CD14-positive monocyte (primary cell): ENCODE measurements around the gene RAPGEF6. TPM values are rescaled to one million over a fixed set of nuclear protein-coding genes. Genes with fewer than 3 reads are reported as not detected.

Experiments used
- DNase-seq, 3 donors: peaks; one replicate each; pipeline ENCODE4 v3.0.0-alpha.2; 2011 to 2022
- H2AFZ ChIP-seq: 2 replicates; pipeline ENCODE4 v1.6.0; 2012; ENCODE audit warnings: mild to moderate bottlenecking, low read depth, low read length, inconsistent platforms; ENCODE audit not compliant: insufficient read depth, poor library complexity, severe bottlenecking
- H3K27ac ChIP-seq, 2 donors: 1 replicate in 1 of 2; 2 replicates in 1 of 2; pipeline ENCODE4 v1.5.1; 2012 to 2013; ENCODE audit warnings: low read length in 2 of 2, control low read depth in 1 of 2, inconsistent platforms in 1 of 2, low read depth in 1 of 2, mild to moderate bottlenecking in 1 of 2
- H3K27me3 ChIP-seq, 2 donors: one replicate each; pipeline versions ENCODE4 v1.6.0 to v1.6.1; 2011 to 2013; ENCODE audit warnings: low read length in 2 of 2; ENCODE audit not compliant: control insufficient read depth in 2 of 2, insufficient read depth in 2 of 2
- H3K36me3 ChIP-seq, 2 donors: replicated peaks in 1 of 2; 1 replicate in 1 of 2; 2 replicates in 1 of 2; pipeline versions ENCODE4 v1.5.1 to v1.6.1; 2012 to 2013; ENCODE audit warnings: low read length in 2 of 2, control low read depth in 1 of 2, inconsistent platforms in 1 of 2, mild to moderate bottlenecking in 1 of 2; ENCODE audit not compliant: insufficient read depth in 2 of 2, control insufficient read depth in 1 of 2
- H3K4me1 ChIP-seq, 2 donors: 1 replicate in 1 of 2; 2 replicates in 1 of 2; pipeline versions ENCODE4 v1.5.1 to v1.6.1; 2012 to 2013; ENCODE audit warnings: low read length in 2 of 2, control low read depth in 1 of 2, inconsistent platforms in 1 of 2, mild to moderate bottlenecking in 1 of 2, moderate library complexity in 1 of 2; ENCODE audit not compliant: insufficient read depth in 2 of 2, control insufficient read depth in 1 of 2
- H3K4me2 ChIP-seq: replicated peaks from 2 replicates; pipeline ENCODE3; 2012; ENCODE audit warnings: low read length, moderate library complexity, mild to moderate bottlenecking; ENCODE audit not compliant: poor library complexity, severe bottlenecking; ENCODE audit errors: extremely low read depth
- H3K4me3 ChIP-seq, 3 experiments: fragments of 200-600 bp in 1 of 3; sonication (generic) in 1 of 3; replicated peaks in 1 of 3; 1 replicate in 2 of 3; 2 replicates in 1 of 3; pipeline ENCODE4 v1.5.1; 2011 to 2013; ENCODE audit warnings: low read length in 3 of 3, mild to moderate bottlenecking in 3 of 3, control low read depth in 2 of 3, low read depth in 2 of 3, inconsistent platforms in 1 of 3, moderate library complexity in 1 of 3
- H3K79me2 ChIP-seq: 2 replicates; pipeline ENCODE4 v1.6.0; 2012; ENCODE audit warnings: mild to moderate bottlenecking, control low read depth, inconsistent platforms, low read length, moderate library complexity; ENCODE audit not compliant: insufficient read depth
- H3K9ac ChIP-seq: 2 replicates; pipeline ENCODE4 v1.6.0; 2017; ENCODE audit warnings: low read length, mild to moderate bottlenecking; ENCODE audit not compliant: insufficient read depth, poor library complexity, severe bottlenecking
- H3K9me3 ChIP-seq, 2 donors: replicated peaks in 1 of 2; 1 replicate in 1 of 2; 2 replicates in 1 of 2; pipeline versions ENCODE4 v1.5.1 to v1.6.1; 2012 to 2013; ENCODE audit warnings: low read length in 2 of 2, control low read depth in 1 of 2; ENCODE audit not compliant: control insufficient read depth in 1 of 2, insufficient read depth in 1 of 2
- H4K20me1 ChIP-seq: 2 replicates; pipeline ENCODE4 v1.6.0; 2012; ENCODE audit warnings: mild to moderate bottlenecking, low read length, control low read depth, moderate library complexity; ENCODE audit not compliant: insufficient read depth
- H3K27ac Mint-ChIP-seq, 7 donors: one replicate each; pipeline ENCODE4 v1.8.0; 2020; ENCODE audit warnings: mild to moderate bottlenecking in 7 of 7, mixed read lengths in 7 of 7, moderate library complexity in 6 of 7, inconsistent platforms in 2 of 7
- H3K27me3 Mint-ChIP-seq, 3 donors: one replicate each; pipeline ENCODE4 v1.8.0; 2021 to 2022; ENCODE audit warnings: low read depth in 3 of 3, mild to moderate bottlenecking in 3 of 3, mixed read lengths in 3 of 3, moderate library complexity in 3 of 3, inconsistent platforms in 1 of 3
- H3K36me3 Mint-ChIP-seq, 2 donors: one replicate each; pipeline ENCODE4 v1.8.0; 2020; ENCODE audit warnings: mixed read lengths in 2 of 2, inconsistent platforms in 1 of 2, mild to moderate bottlenecking in 1 of 2
- H3K4me1 Mint-ChIP-seq: one replicate; pipeline ENCODE4 v1.8.0; 2020; ENCODE audit warnings: mild to moderate bottlenecking, mixed read lengths
- H3K4me3 Mint-ChIP-seq, 2 donors: one replicate each; pipeline ENCODE4 v1.8.0; 2020; ENCODE audit warnings: mild to moderate bottlenecking in 2 of 2, mixed read lengths in 2 of 2, moderate library complexity in 1 of 2
- H3K9me3 Mint-ChIP-seq, 7 donors: one replicate each; pipeline ENCODE4 v1.8.0; 2020 to 2022; ENCODE audit warnings: mixed read lengths in 7 of 7, mild to moderate bottlenecking in 6 of 7, moderate library complexity in 6 of 7, inconsistent platforms in 2 of 7
- CTCF ChIP-seq: fragments of 200-600 bp; IDR thresholded peaks from one replicate; pipeline ENCODE4 v1.8.0; 2022; ENCODE audit warnings: antibody characterized with exemption, mild to moderate bottlenecking
- WGBS: methylation state at CpG from one replicate; pipeline ENCODE4 v1.1.5; 2013; ENCODE audit warnings: missing lambda C conversion rate; ENCODE audit not compliant: insufficient coverage; 5-methylcytosine and 5-hydroxymethylcytosine counted together
- intact Hi-C, 2 donors: fragments of 100-400 bp; cut with micrococcal nuclease; formaldehyde crosslinking; loops; one replicate each; pipeline versions ENCODE4 v1.15.0 to v1.15.1; 2023
- polyA plus RNA-seq, 3 donors: library from polyadenylated mRNA; depleted of rRNA in 1 of 3; unstranded in 2 of 3; stranded (reverse) in 1 of 3; fragments of 300-500 nt in 2 of 3; fragments of >200 nt in 1 of 3; fragmentation: Illumina TruSeq in 2 of 3; gene quantifications; 1 replicate in 2 of 3; 2 replicates in 1 of 3; pipeline ENCODE4 v1.2.3, GENCODE V29; 2012 to 2021

RAPGEF6 gene
- polyA plus RNA-seq, 3 donors = 2.9 to 4.8 (median 4.8) TPM

GRCh38 chr5:131611064-131611381, 24.0 kb downstream of the RAPGEF6 start:
- intact Hi-C loops = no loop called here
- peak overlapping the region in 2 of 7 donors; percentile 1 to 32 for H3K27ac Mint-ChIP-seq
- H3K9me3 ChIP-seq = peaks cover 0 to 5% of the 10 kb centered on the region in 2 donors
- H3K9ac ChIP-seq = no peak overlapping the region
- peaks cover 19% of the 10 kb centered on the region for H3K4me1 Mint-ChIP-seq
- no peak for DNase-seq
- peaks cover 1 to 11% (median 3%) of the 10 kb centered on the region in 7 donors for H3K9me3 Mint-ChIP-seq
- no peaks in the 10 kb centered on the region for H3K27me3 Mint-ChIP-seq
- no peak overlapping the region for H3K27ac ChIP-seq
- peaks cover 6 to 12% of the 10 kb centered on the region in 2 donors for H3K36me3 Mint-ChIP-seq
- H3K4me2 ChIP-seq = no peak overlapping the region
- no peak overlapping the region for H3K4me3 Mint-ChIP-seq
- WGBS = 100% methylated on average over 1 of the region's 2 CpGs
- H4K20me1 ChIP-seq = peaks cover 92% of the 10 kb centered on the region
- H3K4me3 ChIP-seq = no peak overlapping the region
- no peak overlapping the region for H2AFZ ChIP-seq
- no peak for TF ChIP-seq CTCF
- peaks cover 98% of the 10 kb centered on the region for H3K79me2 ChIP-seq
- no peaks in the 10 kb centered on the region for H3K36me3 ChIP-seq
- H3K27me3 ChIP-seq = no peaks in the 10 kb centered on the region
- H3K4me1 ChIP-seq = peaks cover 2 to 5% of the 10 kb centered on the region in 2 donors

- Histone ChIP-seq H3K27me3 (no peaks in the 10 kb centered on the region), H3K4me3 (no peak overlapping the region), H3K36me3 (no peaks in the 10 kb centered on the region), H3K4me1 (no peaks in the 10 kb centered on the region), H4K20me1 (peaks cover 88% of the 10 kb centered on the region), H3K79me2 (peaks cover 94% of the 10 kb centered on the region), H3K4me2 (no peak overlapping the region), H3K9me3 (peaks cover 0 to 5% of the 10 kb centered on the region in 2 donors), H3K9ac (no peak overlapping the region), H3K27ac (peak overlapping the region in 1 of 2 donors; percentile 9), H2AFZ (no peak overlapping the region)
- Mint-ChIP-seq H3K27ac (peak overlapping the region in 4 of 7 donors; percentile 1 to 26 (median 13)), H3K4me3 (no peak overlapping the region), H3K4me1 (peaks cover 15% of the 10 kb centered on the region), H3K27me3 (no peaks in the 10 kb centered on the region), H3K36me3 (peaks cover 6 to 12% of the 10 kb centered on the region in 2 donors), H3K9me3 (peaks cover 1 to 7% (median 3%) of the 10 kb centered on the region in 7 donors)
- intact Hi-C loops = no loop called here
- no peak for TF ChIP-seq CTCF
- no peak for DNase-seq
- WGBS = no CpG with 5 or more reads among the region's 6 CpGs
These were observed 24.6 kb downstream of the RAPGEF6 start for GRCh38 chr5:131610198-131611063.
